GM12874 (cell line): Measurements from ENCODE around the gene UPK1A.
A peak's percentile ranks its signal among the peaks of the same experiment; 100 is the strongest.

ENCODE experiments used
- TF ChIP-seq, protein P1 (sequence below): IDR thresholded peaks from 2 replicates; pipeline ENCODE4 v1.5.1; 2011; ENCODE audit warnings: low read depth, mild to moderate bottlenecking, control low read depth, low read length, moderate library complexity; ENCODE audit not compliant: insufficient read depth

UPK1A gene

DNA sequence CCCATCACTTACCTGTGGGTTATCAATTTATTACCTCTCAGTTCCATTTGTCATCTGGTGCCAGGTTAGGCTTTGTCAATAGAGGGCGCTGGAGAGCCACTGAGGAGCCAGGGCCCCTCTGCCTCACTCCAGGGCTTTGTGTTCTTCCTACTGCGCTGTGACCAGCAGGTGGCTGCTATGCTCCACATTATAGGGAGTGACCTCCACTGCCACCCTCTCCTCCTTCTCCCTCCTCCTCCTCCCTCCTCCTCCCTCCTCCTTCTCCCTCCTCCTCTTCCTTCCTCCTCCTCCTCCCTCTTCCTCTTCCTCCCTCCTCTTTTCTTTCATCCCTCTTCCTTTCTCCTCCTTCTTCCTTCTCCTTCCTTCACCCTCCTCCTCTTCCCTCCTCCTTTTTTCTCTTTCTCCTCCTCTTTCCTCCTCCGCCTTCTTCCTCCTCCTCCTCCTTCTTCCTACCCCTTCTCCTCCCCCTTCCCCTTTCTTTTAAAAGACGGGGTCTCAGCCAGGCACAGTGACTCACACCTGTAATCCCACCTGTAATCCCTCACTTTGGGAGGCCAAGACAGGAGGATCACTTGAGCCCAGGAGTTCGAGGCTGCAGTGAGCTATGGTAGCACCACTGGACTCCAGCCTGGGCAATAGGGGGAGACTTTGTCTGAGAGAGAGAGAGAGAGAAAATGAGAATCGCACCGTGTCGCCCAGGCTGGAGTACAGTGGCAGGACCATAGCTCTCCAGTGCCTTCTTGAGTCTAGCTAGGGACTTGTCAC lies 27.7 kb downstream of the UPK1A start:
- TF ChIP-seq, protein P1, sequence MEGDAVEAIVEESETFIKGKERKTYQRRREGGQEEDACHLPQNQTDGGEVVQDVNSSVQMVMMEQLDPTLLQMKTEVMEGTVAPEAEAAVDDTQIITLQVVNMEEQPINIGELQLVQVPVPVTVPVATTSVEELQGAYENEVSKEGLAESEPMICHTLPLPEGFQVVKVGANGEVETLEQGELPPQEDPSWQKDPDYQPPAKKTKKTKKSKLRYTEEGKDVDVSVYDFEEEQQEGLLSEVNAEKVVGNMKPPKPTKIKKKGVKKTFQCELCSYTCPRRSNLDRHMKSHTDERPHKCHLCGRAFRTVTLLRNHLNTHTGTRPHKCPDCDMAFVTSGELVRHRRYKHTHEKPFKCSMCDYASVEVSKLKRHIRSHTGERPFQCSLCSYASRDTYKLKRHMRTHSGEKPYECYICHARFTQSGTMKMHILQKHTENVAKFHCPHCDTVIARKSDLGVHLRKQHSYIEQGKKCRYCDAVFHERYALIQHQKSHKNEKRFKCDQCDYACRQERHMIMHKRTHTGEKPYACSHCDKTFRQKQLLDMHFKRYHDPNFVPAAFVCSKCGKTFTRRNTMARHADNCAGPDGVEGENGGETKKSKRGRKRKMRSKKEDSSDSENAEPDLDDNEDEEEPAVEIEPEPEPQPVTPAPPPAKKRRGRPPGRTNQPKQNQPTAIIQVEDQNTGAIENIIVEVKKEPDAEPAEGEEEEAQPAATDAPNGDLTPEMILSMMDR: peak; percentile 98

DNA sequence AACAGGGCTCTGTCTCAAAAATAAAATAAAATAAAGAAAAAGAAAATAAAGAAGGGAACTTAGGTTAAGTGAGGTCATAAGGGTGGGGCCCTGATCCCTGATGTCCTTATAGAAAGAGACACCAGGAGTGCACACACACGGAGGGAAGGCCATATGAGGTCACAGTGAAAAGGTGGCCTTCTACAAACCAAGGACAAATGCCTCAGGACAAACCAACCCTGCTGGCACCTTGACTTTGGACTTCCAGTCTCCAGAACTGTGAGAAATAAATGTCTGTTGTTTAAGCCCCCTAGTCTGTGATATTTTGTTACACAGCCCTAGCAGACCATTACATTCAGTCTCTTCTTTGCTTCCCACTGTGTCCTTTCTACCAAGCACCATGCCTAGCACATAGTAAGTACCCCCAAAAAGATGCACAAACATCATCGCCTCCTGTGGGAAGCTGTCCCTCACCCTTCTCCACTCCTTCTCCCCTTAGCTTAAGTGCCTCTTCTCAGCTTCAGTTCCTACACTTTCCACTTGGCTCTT lies 29.6 kb downstream of the UPK1A start:
- TF ChIP-seq, protein P1: no peak

DNA sequence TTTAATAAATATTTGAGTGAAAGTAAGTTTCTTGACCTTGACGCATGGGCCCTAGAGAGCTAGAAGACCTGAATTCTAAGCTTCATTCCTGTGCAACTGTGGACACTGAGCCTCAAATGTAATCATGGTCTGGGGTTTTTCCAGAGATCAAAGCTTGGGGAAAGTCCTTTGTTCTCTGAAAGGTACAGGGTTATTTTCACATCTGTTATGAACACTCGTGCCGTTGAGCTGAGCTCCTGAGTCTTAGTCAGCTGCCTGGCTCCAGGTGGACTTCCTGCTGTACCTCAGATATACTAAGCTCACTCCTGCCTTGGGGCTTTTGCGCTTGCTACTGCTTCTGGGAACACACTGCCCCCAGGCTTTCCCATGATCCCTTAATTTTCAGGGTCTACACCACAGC lies 30.5 kb downstream of the UPK1A start:
- TF ChIP-seq, protein P1: no peak

DNA sequence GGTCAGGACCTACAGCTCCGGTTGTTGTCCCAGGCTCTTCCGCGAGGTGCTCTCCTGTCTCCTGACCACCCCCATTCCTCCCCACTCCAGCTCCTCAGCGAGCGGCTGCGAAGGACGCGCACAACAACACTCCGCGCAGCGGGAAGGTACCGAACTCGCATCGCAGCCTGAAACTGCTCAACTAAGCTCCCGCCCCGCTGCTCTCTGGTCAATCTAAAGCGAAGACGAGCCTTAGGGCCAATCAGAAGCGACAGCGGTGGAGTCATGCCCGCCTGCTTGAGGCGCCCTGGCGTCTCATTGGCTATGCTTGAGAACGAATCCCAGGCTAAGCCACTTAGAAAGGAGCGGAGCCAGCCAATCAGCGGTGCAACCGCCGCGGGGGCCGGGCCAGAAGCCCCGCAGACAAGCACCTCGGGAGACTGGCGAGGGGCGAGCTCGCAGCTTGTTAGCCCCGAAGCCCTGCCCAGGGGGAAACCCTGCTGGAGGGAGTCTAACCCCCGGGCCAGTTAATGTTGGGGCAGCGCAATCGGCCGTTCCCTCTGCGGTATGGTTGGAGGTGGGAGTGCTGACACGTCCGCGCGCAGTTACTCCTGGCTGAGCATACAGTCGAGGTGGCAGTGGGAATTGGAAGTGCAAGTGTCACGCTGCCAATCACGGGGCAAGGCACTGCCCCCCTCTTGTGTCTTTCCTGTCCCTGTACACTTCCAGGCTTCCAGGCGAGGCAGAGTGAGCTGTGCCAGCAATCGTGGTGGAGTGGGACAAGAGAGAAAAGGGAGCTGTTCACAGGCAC lies 36.1 kb downstream of the UPK1A start:
- TF ChIP-seq, protein P1: no peak

DNA sequence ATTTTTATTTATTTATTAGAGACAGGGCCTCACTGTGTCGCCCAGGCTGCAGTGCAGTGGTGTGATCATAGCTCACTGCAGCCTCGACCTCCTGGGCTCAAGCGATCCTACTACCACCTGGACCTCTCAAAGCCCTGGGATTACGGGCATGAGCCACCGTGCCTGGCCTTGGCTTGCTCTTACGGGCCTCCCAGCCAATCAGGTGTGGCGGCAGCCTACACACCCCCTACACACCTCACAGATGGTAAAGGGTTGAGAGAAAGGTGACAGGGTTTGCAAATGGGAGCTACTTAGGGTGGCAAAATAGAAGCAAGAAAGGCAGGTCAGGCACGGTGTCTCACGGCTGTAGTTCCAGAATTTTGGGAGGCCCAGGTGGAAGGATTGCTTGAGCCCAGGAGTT lies 37.0 kb downstream of the UPK1A start:
- TF ChIP-seq, protein P1: no peak

DNA sequence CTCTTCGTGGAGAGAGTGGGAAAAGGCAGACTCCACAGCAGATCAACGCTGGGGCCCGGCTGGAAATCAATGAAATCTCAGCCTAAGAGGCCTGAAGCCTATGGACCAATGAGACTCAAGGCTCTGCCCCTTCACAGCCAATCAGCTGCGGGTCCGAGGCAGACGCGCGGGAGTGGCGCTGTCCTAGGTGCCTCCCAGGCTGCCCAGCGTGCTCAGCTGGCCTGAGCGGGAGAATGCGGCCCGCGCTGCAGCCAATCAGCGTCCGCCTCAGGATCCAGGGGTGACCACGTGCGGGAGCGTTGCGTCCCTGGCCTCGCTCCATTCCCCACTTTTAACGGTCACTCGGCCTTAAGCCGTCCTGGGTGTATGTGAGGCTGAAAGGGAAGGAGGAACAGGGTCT lies 37.9 kb downstream of the UPK1A start, which contains the start of gene ZBTB32:
TSS of gene ZBTB32 (plus strand) at position 341 of the 400 bp plus-strand sequence. CDS start 10,069 bp downstream, outside the sequence.
- TF ChIP-seq, protein P1: no peak

DNA sequence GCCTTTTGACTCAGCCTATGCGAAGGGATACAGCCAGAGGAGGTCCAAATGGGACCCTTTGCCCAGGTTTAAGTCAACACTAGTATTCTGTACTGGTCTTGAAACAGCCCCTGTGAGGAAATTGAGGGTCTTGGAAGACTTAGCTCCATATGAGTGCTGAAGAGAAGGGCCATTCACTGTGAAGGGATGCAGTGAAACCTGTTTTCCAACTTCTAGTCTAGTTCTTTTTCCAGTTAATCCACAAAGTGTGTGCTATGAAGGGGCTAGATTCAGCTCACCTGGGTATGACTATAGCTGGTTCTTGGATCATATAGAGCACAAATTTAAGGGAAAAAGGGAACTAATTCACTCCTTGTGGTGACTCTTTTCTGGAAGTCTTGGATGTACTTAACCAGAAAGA lies 42.1 kb downstream of the UPK1A start:
- TF ChIP-seq, protein P1: no peak
